ENCODE measurements around the gene NRTN. TPM values are rescaled to one million over a fixed set of nuclear protein-coding genes. Genes with fewer than 3 reads are reported as not detected.

NRTN gene
- total RNA-seq, 3 donors from 2014 or later, result 0.33 to 0.47 TPM; not detected in 1

GRCh38 chr19:5800361-5801270, 4.3 kb upstream of the NRTN start:
- no peak for ATAC-seq
- no peak for DNase-seq

GRCh38 chr19:5801796-5802619, 2.9 kb upstream of the NRTN start:
- Mint-ChIP-seq H3K4me1 (ENCODE audit: low read depth) (peaks cover 21% of the 10 kb centered on the region), H3K36me3 (ENCODE audit: insufficient read depth) (no peaks in the 10 kb centered on the region), H3K4me3 (no peak overlapping the region), H3K9me3 (no peaks in the 10 kb centered on the region), H3K27me3 (ENCODE audit: low read depth) (peaks cover 36% of the 10 kb centered on the region)
- no peak for DNase-seq
- ATAC-seq, result no peak

More at GRCh38 chr19:5800361-5801270, 4.3 kb upstream of the NRTN start:
- H3K9me3 Mint-ChIP-seq, result no peaks in the 10 kb centered on the region
- H3K36me3 Mint-ChIP-seq (ENCODE audit: insufficient read depth), result no peaks in the 10 kb centered on the region
- peaks cover 38% of the 10 kb centered on the region for H3K27me3 Mint-ChIP-seq (ENCODE audit: low read depth)
- H3K4me1 Mint-ChIP-seq (ENCODE audit: low read depth), result peaks cover 21% of the 10 kb centered on the region
- H3K4me3 Mint-ChIP-seq, result no peak overlapping the region

- DNase-seq (no peak), ATAC-seq (no peak)
- Mint-ChIP-seq H3K9me3 (no peaks in the 10 kb centered on the region), H3K4me1 (ENCODE audit: low read depth) (peaks cover 21% of the 10 kb centered on the region), H3K36me3 (ENCODE audit: insufficient read depth) (no peaks in the 10 kb centered on the region), H3K4me3 (peak overlapping the region; percentile 50), H3K27me3 (ENCODE audit: low read depth) (peaks cover 35% of the 10 kb centered on the region)
Observed at GRCh38 chr19:5803441-5803751, 1.5 kb upstream of the NRTN start.

GRCh38 chr19:5803752-5804515, 933 bp upstream of the NRTN start:
- DNase-seq, result peak; percentile 90
- peaks cover 21% of the 10 kb centered on the region for H3K4me1 Mint-ChIP-seq (ENCODE audit: low read depth)
- H3K27me3 Mint-ChIP-seq (ENCODE audit: low read depth), result peaks cover 30% of the 10 kb centered on the region
- peak overlapping the region; percentile 67 for H3K4me3 Mint-ChIP-seq
- H3K9me3 Mint-ChIP-seq, result no peaks in the 10 kb centered on the region
- no peaks in the 10 kb centered on the region for H3K36me3 Mint-ChIP-seq (ENCODE audit: insufficient read depth)
- peak; percentile 94 to 97 for ATAC-seq

GRCh38 chr19:5805462-5806132, 730 bp downstream of the NRTN start:
- H3K27me3 Mint-ChIP-seq (ENCODE audit: low read depth), result peaks cover 20% of the 10 kb centered on the region
- no peaks in the 10 kb centered on the region for H3K9me3 Mint-ChIP-seq
- peaks cover 21% of the 10 kb centered on the region for H3K4me1 Mint-ChIP-seq (ENCODE audit: low read depth)
- H3K4me3 Mint-ChIP-seq, result peak overlapping the region; percentile 42
- DNase-seq, result peak; percentile 59
- peak in 1 of 2 donors; percentile 20 for ATAC-seq
- no peaks in the 10 kb centered on the region for H3K36me3 Mint-ChIP-seq (ENCODE audit: insufficient read depth)

- H3K4me1 Mint-ChIP-seq (ENCODE audit: low read depth), result peaks cover 21% of the 10 kb centered on the region
Observed at GRCh38 chr19:5806133-5806489, 1.2 kb downstream of the NRTN start.

GRCh38 chr19:5806905-5807304, 2.0 kb downstream of the NRTN start:
- Mint-ChIP-seq H3K36me3 (ENCODE audit: insufficient read depth) (no peaks in the 10 kb centered on the region), H3K4me3 (no peak overlapping the region), H3K27me3 (ENCODE audit: low read depth) (peaks cover 10% of the 10 kb centered on the region), H3K9me3 (no peaks in the 10 kb centered on the region), H3K4me1 (ENCODE audit: low read depth) (peaks cover 19% of the 10 kb centered on the region)
- DNase-seq, result no peak
- ATAC-seq, result no peak

More at GRCh38 chr19:5806133-5806489, 1.2 kb downstream of the NRTN start:
- H3K27me3 Mint-ChIP-seq (ENCODE audit: low read depth), result peaks cover 15% of the 10 kb centered on the region
- ATAC-seq (no peak), DNase-seq (no peak)
- H3K36me3 Mint-ChIP-seq (ENCODE audit: insufficient read depth), result no peaks in the 10 kb centered on the region
- H3K9me3 Mint-ChIP-seq, result no peaks in the 10 kb centered on the region
- H3K4me3 Mint-ChIP-seq, result no peak overlapping the region

- no peak for DNase-seq
- no peaks in the 10 kb centered on the region for H3K36me3 Mint-ChIP-seq (ENCODE audit: insufficient read depth)
Observed at GRCh38 chr19:5808120-5808816, 3.4 kb downstream of the NRTN start.

GRCh38 chr19:5809053-5809452, 4.2 kb downstream of the NRTN start:
- Mint-ChIP-seq H3K27me3 (ENCODE audit: low read depth) (peaks cover 7% of the 10 kb centered on the region), H3K9me3 (no peaks in the 10 kb centered on the region), H3K36me3 (ENCODE audit: insufficient read depth) (no peaks in the 10 kb centered on the region), H3K4me3 (no peak overlapping the region), H3K4me1 (ENCODE audit: low read depth) (peaks cover 6% of the 10 kb centered on the region)
- DNase-seq (no peak), ATAC-seq (no peak)

More at GRCh38 chr19:5808120-5808816, 3.4 kb downstream of the NRTN start:
- Mint-ChIP-seq H3K9me3 (no peaks in the 10 kb centered on the region), H3K4me3 (no peak overlapping the region), H3K27me3 (ENCODE audit: low read depth) (peaks cover 9% of the 10 kb centered on the region), H3K4me1 (ENCODE audit: low read depth) (peaks cover 12% of the 10 kb centered on the region)
- ATAC-seq, result no peak

- Mint-ChIP-seq H3K4me3 (no peak overlapping the region), H3K36me3 (ENCODE audit: insufficient read depth) (no peaks in the 10 kb centered on the region), H3K27me3 (ENCODE audit: low read depth) (peaks cover 3% of the 10 kb centered on the region), H3K9me3 (no peaks in the 10 kb centered on the region), H3K4me1 (ENCODE audit: low read depth) (peaks cover 2% of the 10 kb centered on the region)
- ATAC-seq, result no peak
- no peak for DNase-seq
Observed at GRCh38 chr19:5809469-5809868, 4.6 kb downstream of the NRTN start.

- H3K4me3 Mint-ChIP-seq, result no peak overlapping the region
- ATAC-seq (no peak), DNase-seq (no peak)
- no peaks in the 10 kb centered on the region for H3K9me3 Mint-ChIP-seq
- H3K4me1 Mint-ChIP-seq (ENCODE audit: low read depth), result no peaks in the 10 kb centered on the region
- H3K27me3 Mint-ChIP-seq (ENCODE audit: low read depth), result no peaks in the 10 kb centered on the region
- no peaks in the 10 kb centered on the region for H3K36me3 Mint-ChIP-seq (ENCODE audit: insufficient read depth)
Observed at GRCh38 chr19:5811117-5811516, 6.2 kb downstream of the NRTN start.

- Mint-ChIP-seq H3K36me3 (ENCODE audit: insufficient read depth) (no peaks in the 10 kb centered on the region), H3K9me3 (no peaks in the 10 kb centered on the region), H3K27me3 (ENCODE audit: low read depth) (peaks cover 4% of the 10 kb centered on the region), H3K4me3 (no peak overlapping the region), H3K4me1 (ENCODE audit: low read depth) (no peaks in the 10 kb centered on the region)
- ATAC-seq (no peak), DNase-seq (no peak)
Observed at GRCh38 chr19:5814123-5814851, 9.4 kb downstream of the NRTN start.

GRCh38 chr19:5814852-5815246, 10.0 kb downstream of the NRTN start:
- H3K36me3 Mint-ChIP-seq (ENCODE audit: insufficient read depth), result no peaks in the 10 kb centered on the region
- DNase-seq (no peak), ATAC-seq (no peak)
- peaks cover 6% of the 10 kb centered on the region for H3K27me3 Mint-ChIP-seq (ENCODE audit: low read depth)
- H3K4me1 Mint-ChIP-seq (ENCODE audit: low read depth), result no peaks in the 10 kb centered on the region
- H3K4me3 Mint-ChIP-seq, result no peak overlapping the region
- H3K9me3 Mint-ChIP-seq, result no peaks in the 10 kb centered on the region

All from activated T-cell treated with anti-CD3 and anti-CD28 coated beads, Interleukin-2, amount 50 U/mL, for 4 hours (primary cell).